ENCODE data around the gene KIAA0825.

The KIAA0825 gene

GRCh38 chr5:94433397-94434163 lies 184.8 kb downstream of the KIAA0825 start:
- DNase-seq: no peak

GRCh38 chr5:94432499-94432898 lies 185.9 kb downstream of the KIAA0825 start:
- DNase-seq: no peak

GRCh38 chr5:94431696-94432095 lies 186.7 kb downstream of the KIAA0825 start:
- no peak for DNase-seq

- DNase-seq: no peak
Measured at GRCh38 chr5:94429566-94429965, 188.8 kb downstream of the KIAA0825 start.

GRCh38 chr5:94425396-94425795 lies 193.0 kb downstream of the KIAA0825 start:
- DNase-seq: no peak

- no peak for DNase-seq
Measured at GRCh38 chr5:94423411-94423810, 195.0 kb downstream of the KIAA0825 start.

- no peak for DNase-seq
Measured at GRCh38 chr5:94422812-94423211, 195.6 kb downstream of the KIAA0825 start.

GRCh38 chr5:94420885-94421284 lies 197.5 kb downstream of the KIAA0825 start:
- no peak for DNase-seq

GRCh38 chr5:94415798-94416197 lies 202.6 kb downstream of the KIAA0825 start:
- no peak for DNase-seq

GRCh38 chr5:94409440-94409839 lies 209.0 kb downstream of the KIAA0825 start:
- no peak for DNase-seq

GRCh38 chr5:94407023-94407422 lies 211.4 kb downstream of the KIAA0825 start:
- no peak for DNase-seq

GRCh38 chr5:94403483-94403882 lies 214.9 kb downstream of the KIAA0825 start:
- no peak for DNase-seq

- DNase-seq: no peak
Measured at GRCh38 chr5:94402096-94402495, 216.3 kb downstream of the KIAA0825 start.

- no peak for DNase-seq
Measured at GRCh38 chr5:94397508-94397907, 220.9 kb downstream of the KIAA0825 start.

- no peak for DNase-seq
Measured at GRCh38 chr5:94396687-94397086, 221.7 kb downstream of the KIAA0825 start.

- no peak for DNase-seq
Measured at GRCh38 chr5:94395468-94395867, 222.9 kb downstream of the KIAA0825 start.

- DNase-seq: no peak
Measured at GRCh38 chr5:94391996-94392395, 226.4 kb downstream of the KIAA0825 start.

- no peak for DNase-seq
Measured at GRCh38 chr5:94389515-94389899, 228.9 kb downstream of the KIAA0825 start.

GRCh38 chr5:94388773-94389514 lies 229.5 kb downstream of the KIAA0825 start:
- DNase-seq: no peak

GRCh38 chr5:94385767-94386166 lies 232.6 kb downstream of the KIAA0825 start:
- DNase-seq: no peak

- DNase-seq: no peak
Measured at GRCh38 chr5:94378062-94378461, 240.3 kb downstream of the KIAA0825 start.

GRCh38 chr5:94376672-94377345 lies 241.6 kb downstream of the KIAA0825 start:
- DNase-seq: no peak
